Ovary (tissue), 9 donors: ENCODE measurements around the gene MAS1L. TPM values are rescaled to one million over a fixed set of nuclear protein-coding genes. Genes with fewer than 3 reads are reported as not detected.
"Not testable (repeated sequence)": the region's sequence is repeated elsewhere in the genome, so short reads cannot be mapped to it uniquely, and the experiment has no call there.

Experiments
- DNase-seq, 5 donors: peaks; one replicate each; pipeline ENCODE4 v3.0.0-alpha.2; 2019 to 2020
- H3K27ac ChIP-seq, 2 donors: fragments of 200-600 bp; one replicate each; pipeline versions ENCODE4 v1.5.1 to v1.8.0; 2019 to 2022
- H3K27me3 ChIP-seq: fragments of 200-600 bp; one replicate; pipeline ENCODE4 v1.8.0; 2022
- H3K36me3 ChIP-seq: fragments of 200-600 bp; sonication (generic); one replicate; pipeline ENCODE4 v1.5.1; 2019
- H3K4me1 ChIP-seq: one replicate; pipeline ENCODE4 v1.8.1; 2013; ENCODE audit warnings: mild to moderate bottlenecking, moderate library complexity; ENCODE audit not compliant: insufficient read depth
- H3K4me3 ChIP-seq: fragments of 200-600 bp; sonication (generic); one replicate; pipeline ENCODE4 v1.5.1; 2017
- H3K9me3 ChIP-seq, 2 donors: fragments of 200-600 bp in 1 of 2; sonication (generic) in 1 of 2; one replicate each; pipeline versions ENCODE4 v1.5.1 to v1.8.1; 2013 to 2019; ENCODE audit warnings: mild to moderate bottlenecking in 1 of 2, moderate library complexity in 1 of 2
- EP300 ChIP-seq: sonication (generic); formaldehyde crosslinking; IDR thresholded peaks from one replicate; pipeline ENCODE4 v1.6.1; 2017; ENCODE audit warnings: antibody characterized with exemption
- POLR2A ChIP-seq: fragments of 450-650 bp; IDR thresholded peaks from one replicate; pipeline ENCODE4 v1.6.1; 2017; ENCODE audit warnings: antibody characterized with exemption, mild to moderate bottlenecking, moderate library complexity
- WGBS, 3 donors: extraction: QIAGEN DNeasy Blood & Tissue Kit in 1 of 3; methylation state at CpG; one replicate each; pipeline versions ENCODE4 v1.1.5 to v1.1.7; 2013 to 2017; 5-methylcytosine and 5-hydroxymethylcytosine counted together
- intact Hi-C, 4 donors: fragments of 100-400 bp; cut with DNase I; formaldehyde crosslinking; loops; one replicate each; pipeline versions ENCODE4 v1.11.0 to v1.15.1; 2022 to 2023
- polyA plus RNA-seq, 2 donors: library from polyadenylated mRNA; stranded (reverse); fragments of 200-250 nt in 1 of 2; fragments of 350-450 nt in 1 of 2; fragmentation: Illumina TruSeq in 1 of 2; extraction: RNeasy Lipid Tissue Mini Kit (QIAGEN cat#74804) in 1 of 2; gene quantifications; one replicate each; pipeline ENCODE4 v1.2.3, GENCODE V29; 2013 to 2014
- total RNA-seq, 7 donors: library from RNA; depleted of rRNA in 2 of 7; stranded (reverse); fragments of >200 nt in 2 of 7; fragmentation: NEBNext Ultra II Directional in 3 of 7; extraction: Animal tissue kit (Norgen Biotek cat#: 25700) in 3 of 7; gene quantifications; one replicate each; pipeline versions ENCODE4 v1.1.0 to v1.2.4, GENCODE V29; 2016 to 2023
- TF ChIP-seq, protein P1 (sequence below), 3 donors: fragments of 450-650 bp in 2 of 3; fragments of 200-600 bp in 1 of 3; IDR thresholded peaks; one replicate each; pipeline versions ENCODE4 v1.5.1 to v1.8.0; 2016 to 2022; ENCODE audit warnings: antibody characterized with exemption in 3 of 3, mild to moderate bottlenecking in 1 of 3
- donor health status: DM: no; HTN: no; CAD: no; lungs with moderate emphysema.
- donor health status: DM: no; HTN: no; CAD: no.
- donor health status: Bipolar disorder and iron deficiency.
- donor health status: DM: yes; HTN: yes; CAD: no.
- donor health status: DM: no; HTN: no; CAD: no.
- donor health status: DM: yes; HTN: yes; CAD: no.

Gene MAS1L
- total and polyA plus RNA-seq, 9 donors = 0.15 TPM; not detected in 8

- TF ChIP-seq EP300 = no peak
- TF ChIP-seq POLR2A = no peak
- TF ChIP-seq, protein P1, sequence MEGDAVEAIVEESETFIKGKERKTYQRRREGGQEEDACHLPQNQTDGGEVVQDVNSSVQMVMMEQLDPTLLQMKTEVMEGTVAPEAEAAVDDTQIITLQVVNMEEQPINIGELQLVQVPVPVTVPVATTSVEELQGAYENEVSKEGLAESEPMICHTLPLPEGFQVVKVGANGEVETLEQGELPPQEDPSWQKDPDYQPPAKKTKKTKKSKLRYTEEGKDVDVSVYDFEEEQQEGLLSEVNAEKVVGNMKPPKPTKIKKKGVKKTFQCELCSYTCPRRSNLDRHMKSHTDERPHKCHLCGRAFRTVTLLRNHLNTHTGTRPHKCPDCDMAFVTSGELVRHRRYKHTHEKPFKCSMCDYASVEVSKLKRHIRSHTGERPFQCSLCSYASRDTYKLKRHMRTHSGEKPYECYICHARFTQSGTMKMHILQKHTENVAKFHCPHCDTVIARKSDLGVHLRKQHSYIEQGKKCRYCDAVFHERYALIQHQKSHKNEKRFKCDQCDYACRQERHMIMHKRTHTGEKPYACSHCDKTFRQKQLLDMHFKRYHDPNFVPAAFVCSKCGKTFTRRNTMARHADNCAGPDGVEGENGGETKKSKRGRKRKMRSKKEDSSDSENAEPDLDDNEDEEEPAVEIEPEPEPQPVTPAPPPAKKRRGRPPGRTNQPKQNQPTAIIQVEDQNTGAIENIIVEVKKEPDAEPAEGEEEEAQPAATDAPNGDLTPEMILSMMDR (IDR thresholded peaks at IDR 0.05) = no peak
- Histone ChIP-seq H3K27ac (no peak overlapping the region), H3K4me3 (no peak overlapping the region), H3K9me3 (no peaks in the 10 kb centered on the region), H3K27me3 (no peaks in the 10 kb centered on the region), H3K36me3 (no peaks in the 10 kb centered on the region), H3K4me1 (no peaks in the 10 kb centered on the region)
- WGBS, 3 donors = 81 to 91% (median 88%) methylated on average over 5 of the region's 5 CpGs
- DNase-seq = no peak
- intact Hi-C loops = no loop called here
Measured at GRCh38 chr6:29461021-29461814, 26.5 kb downstream of the MAS1L start.

DNA sequence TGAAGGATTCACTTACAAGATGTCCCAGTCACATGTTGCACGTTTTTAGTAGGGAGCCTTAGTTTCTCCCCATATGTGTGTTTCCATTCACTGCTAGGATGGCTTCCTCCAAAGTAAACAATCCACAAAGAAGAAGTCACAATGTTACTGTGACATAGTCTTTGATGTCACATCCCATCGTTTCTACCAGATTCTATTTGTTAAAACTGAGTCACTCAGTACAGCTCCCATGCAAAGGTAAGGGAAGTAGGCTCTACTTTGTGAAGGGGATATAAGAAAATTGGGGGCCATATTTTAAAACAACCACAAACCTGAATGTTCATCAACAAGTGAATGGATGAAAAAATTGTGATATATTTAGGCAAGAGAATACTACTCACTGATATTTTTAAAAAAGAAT lies 30.8 kb downstream of the MAS1L start, which contains the start of the genes OR11A1 and OR2H1:
TSS of gene OR11A1 (minus strand) at position 101 of the 400 bp plus-strand sequence. CDS start 29,430 bp downstream, outside the sequence.
TSS of gene OR2H1 (plus strand) at position 185 of the 400 bp plus-strand sequence. CDS start 4,615 bp downstream, outside the sequence.
- Histone ChIP-seq H3K36me3 (no peaks in the 10 kb centered on the region), H3K9me3 (no peaks in the 10 kb centered on the region)
- intact Hi-C loops = loop anchor here in 1 of 4 donors (2.0 kb wide), 1 partner anchor 62 kb away; the partner anchor contains the start of gene OR12D2

GRCh38 chr6:29451471-29452193 lies 36.1 kb downstream of the MAS1L start:
- intact Hi-C loops = no loop called here
- H3K27ac ChIP-seq = no peak overlapping the region
- H3K4me3 ChIP-seq = no peak overlapping the region
- no peaks in the 10 kb centered on the region for H3K4me1 ChIP-seq
- no peaks in the 10 kb centered on the region for H3K36me3 ChIP-seq
- no peaks in the 10 kb centered on the region for H3K27me3 ChIP-seq
- no peak for DNase-seq
- 70 to 83% (median 72%) methylated on average over 3 of the region's 3 CpGs for WGBS, 3 donors
- H3K9me3 ChIP-seq = no peaks in the 10 kb centered on the region
- TF ChIP-seq, protein P1 (IDR thresholded peaks at IDR 0.05) = no peak

More for the DNA sequence above, 30.8 kb downstream of the MAS1L start, which contains the start of the genes OR11A1 and OR2H1:
- H3K27ac ChIP-seq = no peak within 1 kb of the TSS
- H3K27me3 ChIP-seq = no peaks in the 10 kb centered on the region
- no peaks in the 10 kb centered on the region for H3K4me1 ChIP-seq
- TF ChIP-seq, protein P1 (IDR thresholded peaks at IDR 0.05) = no peak
- TF ChIP-seq EP300 = no peak
- no peak for TF ChIP-seq POLR2A
- WGBS, 3 donors = 65 to 75% (median 65%) methylated on average over 2 of the region's 2 CpGs
- no peak for DNase-seq
- no peak within 1 kb of the TSS for H3K4me3 ChIP-seq

DNA sequence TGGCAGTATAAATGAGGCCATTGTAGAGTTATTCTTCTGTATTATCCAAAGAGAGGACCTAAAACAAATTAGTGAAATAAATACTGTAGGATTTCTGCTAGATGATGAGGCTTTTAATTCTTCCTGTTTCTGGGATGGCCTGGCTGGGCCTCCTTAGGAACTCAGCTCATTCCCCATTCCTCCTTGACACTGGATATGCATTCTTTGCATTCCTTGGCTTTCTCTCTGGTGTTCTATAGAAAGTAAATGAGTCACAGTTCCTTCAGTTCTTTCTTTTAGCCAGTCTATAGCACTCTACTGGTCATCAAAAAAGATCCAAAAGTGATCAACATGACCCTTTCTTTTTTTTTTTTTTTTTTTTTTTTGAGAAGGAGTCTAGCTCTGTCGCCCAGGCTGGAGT lies 40.1 kb downstream of the MAS1L start:
- 80 to 94% (median 88%) methylated on average over 1 of the region's 1 CpG for WGBS, 3 donors
- Histone ChIP-seq H3K9me3 (no peaks in the 10 kb centered on the region), H3K27me3 (no peaks in the 10 kb centered on the region), H3K4me1 (no peaks in the 10 kb centered on the region), H3K27ac (no peak overlapping the region), H3K36me3 (no peaks in the 10 kb centered on the region), H3K4me3 (no peak overlapping the region)
- DNase-seq = no peak
- intact Hi-C loops = no loop called here
- TF ChIP-seq POLR2A = no peak
- TF ChIP-seq EP300 = no peak
- TF ChIP-seq, protein P1 (IDR thresholded peaks at IDR 0.05) = no peak

DNA sequence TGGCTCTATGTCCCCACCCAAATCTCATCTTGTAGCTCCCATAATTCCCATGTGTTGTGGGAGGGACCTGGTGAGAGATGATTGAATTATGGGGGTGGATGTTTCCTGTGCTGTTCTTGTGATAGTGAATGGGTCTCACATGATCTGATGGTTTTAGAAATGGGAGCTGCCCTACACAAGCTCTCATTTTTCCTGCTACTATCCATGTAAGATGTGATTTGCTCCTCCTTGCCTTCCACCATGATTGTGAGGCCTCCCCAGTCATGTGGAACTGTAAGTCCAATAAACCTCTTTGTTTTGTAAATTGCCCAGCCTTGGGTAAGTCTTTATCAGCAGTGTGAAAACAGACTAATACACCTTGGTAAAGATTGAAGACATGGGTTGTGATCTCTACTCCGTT lies 43.7 kb downstream of the MAS1L start:
- H3K27ac ChIP-seq, intact Hi-C loops, H3K27me3 ChIP-seq, DNase-seq, H3K4me3 ChIP-seq, H3K4me1 ChIP-seq, H3K36me3 ChIP-seq, H3K9me3 ChIP-seq: not testable (repeated sequence)
- 51 to 85% (median 83%) methylated on average over 1 of the region's 1 CpG for WGBS, 3 donors
